ENCODE results near the gene GAPT.

GRCh38 chr5:58505971-58506640 is 14.9 kb downstream of the GAPT start:
- no peak for TF ChIP-seq CTCF (IDR thresholded peaks at IDR 0.05)
- TF ChIP-seq EP300 (IDR thresholded peaks at IDR 0.05; ENCODE audit: low read depth): no peak
